GM19372 (cell line): ENCODE data around the gene DDX60.
"Not testable (repeated sequence)": the region's sequence is repeated elsewhere in the genome, so short reads cannot be mapped to it uniquely, and the experiment has no call there.

Source experiments
- ATAC-seq: cut with Tn5 transposase; IDR thresholded peaks from one replicate; pipeline ENCODE4 v1.9.1; 2021; ENCODE audit warnings: mild to moderate bottlenecking, low read depth, moderate library complexity; ENCODE audit not compliant: unreplicated experiment

The DDX60 gene

DNA sequence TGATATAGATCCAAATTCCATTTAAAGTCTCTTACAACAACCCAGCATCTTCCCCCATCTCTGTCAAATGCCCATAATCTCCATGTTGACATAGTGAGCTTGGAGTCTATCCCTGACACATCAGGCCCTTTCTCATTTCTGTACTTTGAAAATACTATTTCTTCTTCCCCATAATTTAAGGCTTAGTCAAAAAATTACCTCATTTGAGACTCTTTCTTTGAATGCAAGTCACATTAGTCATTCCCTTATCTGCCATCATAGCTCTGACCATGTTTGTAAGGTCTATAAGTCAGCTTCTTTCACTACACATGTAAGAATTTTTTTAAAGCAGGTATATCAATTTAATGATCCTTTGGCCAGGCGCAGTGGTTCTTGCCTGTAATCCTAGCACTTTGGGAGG, 99.9 kb downstream of the DDX60 start:
- ATAC-seq, result no peak

- ATAC-seq, result not testable (repeated sequence)
Measured at GRCh38 chr4:168213511-168213910, 105.0 kb downstream of the DDX60 start.

GRCh38 chr4:168212656-168213055, 105.9 kb downstream of the DDX60 start:
- ATAC-seq, result no peak

DNA sequence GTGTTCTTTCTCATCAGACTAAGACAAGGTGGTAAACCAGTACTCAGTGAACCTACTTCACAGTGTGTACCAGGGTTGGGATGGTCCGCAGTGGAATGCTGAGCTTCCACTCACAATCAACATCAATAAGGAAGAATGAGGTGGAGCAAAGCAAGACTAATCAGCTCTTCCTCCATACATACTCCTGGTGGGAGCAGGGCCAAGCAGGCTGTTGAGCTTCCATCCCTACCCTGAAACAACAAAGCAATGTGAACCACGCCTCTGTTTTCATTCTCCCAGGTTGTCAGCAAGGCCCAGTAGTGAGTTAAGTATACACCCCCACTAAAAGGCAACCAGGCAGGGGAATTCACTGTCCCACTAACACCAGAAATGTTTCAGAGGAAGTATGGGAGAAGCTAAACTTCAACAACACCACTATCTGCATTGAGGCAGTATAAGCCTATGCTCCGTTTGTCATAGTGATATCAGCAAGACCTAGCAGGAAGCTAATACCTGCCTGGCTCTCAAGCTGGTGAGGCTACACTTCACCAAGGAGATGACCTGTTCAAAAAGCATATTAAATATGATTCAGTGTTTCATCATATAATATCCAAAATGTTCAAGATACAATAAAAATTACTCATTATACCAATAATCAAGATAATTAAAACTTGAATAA, 109.5 kb downstream of the DDX60 start:
- ATAC-seq, result no peak

DNA sequence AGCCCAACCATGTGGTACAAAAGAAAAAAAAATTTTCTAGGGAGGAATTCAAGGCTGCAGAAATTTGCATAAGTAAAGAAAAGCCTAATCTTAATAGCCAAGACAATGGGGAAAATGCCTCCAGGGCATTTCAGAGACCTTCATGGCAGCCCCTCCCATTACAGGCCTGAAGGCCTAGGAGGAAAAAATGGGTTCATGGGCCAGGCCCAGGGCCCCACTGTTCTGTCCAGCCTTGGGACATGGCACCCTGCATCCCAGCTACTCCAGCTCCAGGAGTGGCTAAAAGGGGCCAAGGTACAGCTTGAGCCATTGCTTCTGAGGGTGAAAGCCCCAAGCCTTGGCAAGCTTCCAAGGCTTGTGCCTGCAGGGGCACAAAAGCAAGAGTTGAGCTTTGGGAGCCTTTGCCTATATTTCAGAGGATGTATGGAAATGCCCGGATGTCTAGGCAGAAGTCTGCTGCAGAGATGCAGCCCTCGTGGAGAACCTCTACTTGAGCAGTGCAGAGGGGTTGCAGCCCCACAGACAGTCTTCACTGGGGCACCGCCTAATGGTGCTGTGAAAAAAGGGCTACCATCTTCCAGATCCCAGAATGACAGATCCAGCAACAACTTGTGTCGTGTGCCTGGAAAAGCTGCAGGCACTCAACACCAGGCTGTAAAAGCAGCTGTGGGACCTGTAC, 115.2 kb downstream of the DDX60 start:
- no peak for ATAC-seq

- no peak for ATAC-seq
Measured at GRCh38 chr4:168200685-168201084, 117.9 kb downstream of the DDX60 start.

- no peak for ATAC-seq
Measured at GRCh38 chr4:168199260-168199957, 119.1 kb downstream of the DDX60 start.

DNA sequence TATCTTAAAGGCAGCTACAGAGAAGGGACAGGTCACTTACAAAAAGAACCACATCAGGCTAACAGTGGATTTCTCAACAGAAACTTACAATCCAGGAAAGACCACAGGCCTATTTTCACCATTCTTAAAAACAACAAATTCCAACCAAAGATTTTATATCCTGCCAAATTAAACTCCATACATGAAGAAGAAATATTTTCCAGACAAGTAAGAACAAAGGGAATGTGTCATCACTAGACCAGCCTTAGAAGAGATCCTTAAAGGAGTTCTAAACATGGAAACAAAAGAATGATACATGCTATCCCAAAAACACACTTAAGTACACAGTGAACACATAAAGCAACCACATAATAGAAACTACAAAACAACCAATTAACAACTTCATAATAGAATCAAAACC, 120.6 kb downstream of the DDX60 start:
- ATAC-seq, result no peak

DNA sequence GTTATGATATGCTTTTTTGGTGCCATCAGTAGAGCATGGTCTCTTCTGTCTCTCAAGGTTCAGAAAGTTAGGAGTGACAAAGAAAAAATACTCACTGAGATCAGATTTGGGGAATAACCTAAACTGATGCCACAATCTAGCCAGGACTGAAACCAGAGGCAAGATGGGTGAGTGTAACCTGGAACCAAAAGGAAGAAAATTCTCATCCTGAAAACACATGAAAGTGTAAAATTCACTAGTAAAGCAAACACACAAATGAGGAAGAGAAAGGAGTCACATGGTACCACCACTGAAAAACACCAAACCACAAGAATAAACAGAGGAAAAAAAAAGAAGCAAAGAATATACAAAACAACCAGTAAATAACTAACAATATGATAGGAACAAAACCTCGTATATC, 129.8 kb downstream of the DDX60 start:
- no peak for ATAC-seq

DNA sequence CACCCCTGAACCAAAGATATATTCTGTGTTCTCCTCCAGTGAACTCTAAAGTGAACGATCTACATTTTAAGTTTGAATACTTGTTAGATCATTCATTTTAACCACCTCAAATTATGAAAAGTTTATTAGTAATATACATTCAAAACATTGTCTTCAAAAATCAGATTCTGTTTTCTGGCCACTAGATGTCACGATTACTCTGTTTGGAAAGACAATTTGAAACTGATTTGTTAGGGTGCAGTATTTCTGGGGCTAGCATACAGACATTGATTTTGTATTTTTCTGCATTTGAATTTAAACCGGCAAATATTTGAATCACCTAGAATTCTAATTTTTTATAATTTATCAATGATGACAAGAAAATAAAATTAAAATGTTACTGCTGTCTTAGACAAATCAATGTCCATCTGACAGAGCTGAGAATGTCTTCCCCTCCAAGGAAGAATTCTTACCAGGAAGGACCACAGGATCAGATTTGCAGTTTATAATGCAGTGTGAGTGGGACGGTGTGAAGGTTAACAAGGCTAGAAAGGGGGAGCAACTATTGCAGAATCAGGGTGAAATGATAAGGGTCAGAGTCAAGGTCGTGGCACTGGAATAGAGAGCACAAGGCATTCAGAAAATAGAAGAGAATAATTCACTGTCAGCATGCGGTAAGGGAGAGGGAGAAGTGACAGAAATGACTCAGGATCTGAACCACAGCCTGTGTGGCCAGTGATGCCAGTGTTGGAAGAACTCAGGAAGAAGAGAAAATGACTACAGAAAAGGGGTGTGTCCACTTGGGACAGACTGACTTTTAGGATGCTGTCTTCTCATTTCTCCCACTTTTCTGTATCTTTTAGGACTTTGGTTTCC, 134.6 kb downstream of the DDX60 start:
- ATAC-seq, result no peak

GRCh38 chr4:168177546-168178149, 140.9 kb downstream of the DDX60 start:
- ATAC-seq, result no peak

DNA sequence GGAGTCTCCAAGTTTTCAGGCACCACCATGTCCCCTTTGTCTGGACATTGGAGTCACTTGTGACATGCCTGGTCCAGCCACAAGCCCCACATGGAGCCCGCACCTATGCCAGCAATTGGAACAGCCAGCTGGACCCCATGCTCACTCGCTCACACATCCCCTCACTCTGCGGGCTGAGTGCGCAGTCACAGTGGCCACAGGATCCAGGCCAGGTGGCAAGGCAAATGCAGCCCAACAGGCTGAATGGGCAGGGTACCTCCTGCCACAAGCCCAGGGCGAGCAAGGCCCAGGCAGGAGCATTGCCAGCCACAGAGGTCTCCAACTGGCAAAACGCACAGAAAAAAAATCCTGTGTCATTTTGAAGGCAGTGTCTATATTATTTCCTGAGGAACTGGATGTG, 144.2 kb downstream of the DDX60 start:
- no peak for ATAC-seq

DNA sequence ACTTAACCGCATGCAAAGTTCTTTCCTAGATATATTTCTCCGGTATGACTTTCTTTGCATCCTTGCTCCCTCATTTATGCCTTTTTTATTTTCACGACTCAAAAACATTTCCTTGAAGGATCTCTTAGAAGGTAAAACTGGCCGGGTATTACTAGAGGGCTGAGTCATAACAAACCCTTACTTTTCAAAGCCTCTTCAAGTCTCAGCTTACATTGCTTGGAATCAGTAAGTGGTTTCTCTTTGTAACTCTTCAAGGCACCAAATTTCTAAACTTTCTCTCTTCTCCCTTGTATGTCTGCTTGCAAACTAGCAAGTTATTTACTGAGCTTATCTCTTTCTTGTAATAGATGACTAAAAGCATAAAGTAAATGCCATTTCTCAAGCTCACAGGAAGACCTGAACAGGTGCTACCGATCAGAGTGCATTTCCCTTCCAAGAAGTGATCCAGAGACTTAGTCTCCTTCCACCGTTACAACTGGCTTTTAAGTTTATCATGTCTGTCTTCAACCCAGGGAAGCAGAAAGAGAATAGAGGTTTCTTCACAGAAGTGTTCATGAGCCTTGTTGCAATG, 150.8 kb downstream of the DDX60 start:
- ATAC-seq, result no peak
